MM.1S (cell line): ENCODE measurements around the gene ZNF860.

Experiments used
- CTCF ChIP-seq: fragments of 300-600 bp; sonication (generic); IDR thresholded peaks from 2 replicates; pipeline ENCODE4 v1.5.1; 2016; ENCODE audit warnings: antibody characterized with exemption, low read length, mixed read lengths
- EZH2phosphoT487 ChIP-seq: fragments of 300-600 bp; sonication (generic); IDR thresholded peaks from 2 replicates; pipeline ENCODE4 v1.6.1; 2018; ENCODE audit warnings: antibody characterized with exemption, low read length

- TF ChIP-seq CTCF (no peak), EZH2phosphoT487 (no peak)
Measured at GRCh38 chr3:31981206-31982181, at the start of gene ZNF860, which contains the start of gene OSBPL10.
